GM19463 (cell line): ENCODE measurements around the gene CHMP3.

Source experiments
- ATAC-seq: cut with Tn5 transposase; IDR thresholded peaks from one replicate; pipeline ENCODE4 v1.9.1; 2021; ENCODE audit warnings: mild to moderate bottlenecking, moderate library complexity; ENCODE audit not compliant: unreplicated experiment

CHMP3 gene

DNA sequence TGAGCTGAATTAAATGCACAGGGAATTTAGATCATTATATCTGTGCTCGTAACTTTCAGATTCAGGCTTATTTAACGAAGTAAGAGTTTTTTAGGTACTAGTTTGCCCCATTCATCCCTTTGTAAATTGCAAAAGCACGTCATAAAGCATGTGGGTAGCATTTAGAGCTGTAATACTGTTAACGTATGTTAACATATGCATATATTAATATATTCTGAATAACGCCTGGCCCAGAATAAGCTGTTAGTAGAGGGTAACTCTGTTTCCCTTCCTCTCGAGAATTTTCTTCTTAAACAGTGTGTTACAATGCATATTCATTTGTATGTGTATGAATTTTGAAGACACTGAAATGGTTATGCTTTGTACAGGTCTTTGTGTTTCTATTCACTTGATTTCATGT is 91.6 kb downstream of the CHMP3 start:
- no peak for ATAC-seq

DNA sequence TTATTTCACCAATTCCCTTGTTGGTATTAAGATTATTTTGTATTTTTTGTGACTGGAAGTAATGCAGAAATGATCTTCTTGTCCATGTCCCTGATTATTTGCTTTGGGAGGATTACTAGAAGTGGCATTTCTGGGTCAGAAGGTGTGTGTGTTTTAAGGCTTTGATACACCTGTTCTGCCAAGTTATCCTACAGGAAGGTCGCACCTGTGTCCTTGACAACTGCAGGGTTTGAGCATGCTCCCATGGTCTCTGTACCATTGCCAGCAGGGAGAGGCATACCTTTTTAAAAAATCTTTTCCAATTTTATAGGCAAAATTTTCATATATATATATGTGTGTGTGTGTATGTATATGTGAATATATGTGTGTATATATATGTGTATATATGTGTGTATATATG is 92.4 kb downstream of the CHMP3 start:
- no peak for ATAC-seq

DNA sequence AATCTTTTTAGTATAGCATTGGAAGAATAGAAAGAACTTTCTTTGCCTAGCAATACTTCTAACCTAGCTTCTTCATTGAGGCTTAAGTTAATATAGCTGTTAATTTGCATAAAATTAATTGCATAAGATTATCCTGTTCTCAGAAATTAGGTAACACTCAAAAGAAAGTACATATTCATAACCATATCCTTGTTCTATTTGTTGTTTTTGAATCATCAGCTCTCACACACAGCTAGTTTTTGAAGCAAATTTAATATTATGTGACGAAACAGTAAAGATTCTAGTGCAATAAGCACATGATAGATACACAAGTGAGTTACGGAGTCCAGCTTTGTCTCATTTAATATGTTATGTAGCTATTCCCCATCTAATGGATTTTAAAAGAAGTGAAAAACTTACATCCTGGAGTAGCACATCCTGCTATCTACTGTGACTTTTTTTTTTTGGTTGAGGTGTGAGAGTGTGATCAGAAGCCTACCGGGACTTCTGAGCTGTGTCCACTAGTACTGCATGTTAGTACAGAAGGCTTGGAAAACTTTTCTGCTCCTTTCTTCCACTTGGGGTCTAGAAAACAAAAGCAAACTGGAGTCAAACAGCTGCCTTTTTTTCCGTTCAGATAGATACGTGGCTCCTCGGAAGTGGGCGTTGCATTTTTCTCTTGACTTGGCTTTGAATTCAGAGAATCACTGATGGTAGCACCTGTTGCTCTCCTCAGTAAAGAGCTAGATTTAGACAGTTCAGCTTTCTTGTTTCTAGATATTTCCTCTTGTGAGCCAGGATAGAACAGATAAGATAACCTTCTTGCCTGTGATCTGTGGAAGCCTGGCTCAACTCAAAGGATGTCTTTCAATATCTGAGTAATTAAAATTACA is 94.8 kb downstream of the CHMP3 start:
- ATAC-seq = no peak

DNA sequence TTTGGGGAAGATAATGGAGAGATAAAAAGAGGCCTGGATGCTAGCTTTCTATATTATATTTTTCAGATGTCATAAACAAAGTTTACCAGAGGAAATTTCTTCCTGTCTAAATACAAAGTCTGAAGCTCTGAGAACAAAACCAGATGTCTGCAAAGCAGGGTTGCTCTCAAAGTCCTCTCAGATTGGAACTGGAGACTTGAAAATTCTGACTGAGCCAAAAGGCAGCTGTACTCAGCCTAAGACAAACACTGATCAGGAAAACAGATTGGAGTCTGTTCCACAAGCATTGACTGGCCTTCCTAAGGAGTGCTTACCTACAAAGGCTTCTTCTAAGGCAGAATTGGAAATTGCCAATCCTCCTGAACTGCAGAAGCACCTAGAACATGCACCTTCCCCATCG is 96.9 kb downstream of the CHMP3 start:
- no peak for ATAC-seq

DNA sequence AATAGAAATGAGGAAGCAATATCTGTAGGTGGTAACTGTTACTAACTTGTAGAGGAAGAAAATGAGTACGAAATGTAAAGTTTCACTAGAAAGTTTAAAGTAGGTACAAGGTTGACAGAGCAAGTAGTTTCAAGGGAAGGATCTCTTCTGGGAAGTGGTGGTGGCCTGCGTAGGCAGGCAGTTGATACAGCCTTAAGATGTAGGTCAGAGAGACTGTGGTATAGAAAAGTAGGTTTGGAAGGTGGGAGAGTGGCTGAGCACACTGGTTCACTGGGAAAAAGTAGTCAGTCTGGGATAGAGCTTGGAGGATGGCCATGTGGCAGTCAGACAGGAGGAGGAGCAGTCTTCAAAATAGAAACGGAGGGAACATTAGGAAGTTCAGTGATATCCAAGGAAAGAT is 98.6 kb downstream of the CHMP3 start:
- ATAC-seq = no peak

DNA sequence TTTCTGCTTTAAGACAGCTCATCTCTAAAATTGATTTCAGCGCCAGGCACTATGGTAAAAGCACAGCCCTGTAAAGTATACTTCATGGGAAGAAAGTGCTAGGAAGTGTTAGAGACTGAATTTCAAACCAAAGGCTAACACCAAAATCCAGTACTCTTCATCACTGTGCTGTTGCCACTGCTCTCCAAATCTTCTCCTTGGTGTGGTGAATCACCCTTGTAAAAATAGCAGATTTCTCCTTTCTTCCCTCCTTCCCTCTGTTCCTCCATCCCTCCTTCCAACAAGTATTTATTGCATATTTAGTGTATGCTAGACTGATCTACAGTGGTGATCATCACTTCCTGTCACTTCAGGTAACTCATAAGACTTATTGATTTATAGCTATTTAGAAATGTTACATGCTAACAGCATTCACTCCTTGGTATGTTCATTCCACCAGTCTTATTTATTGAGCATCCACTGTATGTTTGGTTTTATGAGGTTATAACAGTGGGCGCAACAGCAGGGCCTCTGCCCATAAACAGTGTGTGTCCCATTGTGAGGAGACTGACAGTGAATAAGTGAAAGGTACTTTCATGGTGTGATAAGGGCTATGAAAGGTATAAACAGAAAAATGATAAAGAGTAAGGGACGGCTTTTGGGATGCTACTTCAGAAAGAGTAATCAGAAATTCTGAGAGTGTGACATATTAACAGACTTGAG is 102.0 kb downstream of the CHMP3 start:
- no peak for ATAC-seq

DNA sequence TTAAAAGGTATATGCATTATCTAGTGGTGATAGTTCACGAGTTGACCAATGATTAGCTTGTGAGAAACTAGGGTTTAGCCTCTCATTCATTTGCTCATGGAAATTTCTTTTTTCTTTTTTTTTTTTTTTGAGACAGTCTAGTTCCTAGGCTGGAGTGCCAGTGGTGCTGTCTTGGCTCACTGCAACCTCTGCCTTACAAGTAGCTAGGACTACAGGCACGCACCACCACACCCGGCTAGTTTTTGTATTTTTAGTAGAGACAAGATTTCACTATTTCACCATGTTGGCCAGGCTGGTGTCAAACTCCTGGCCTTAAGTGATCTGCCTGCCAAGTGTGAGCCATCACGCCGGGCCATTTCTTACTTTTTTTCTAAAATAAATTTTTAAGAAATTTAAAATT is 108.1 kb downstream of the CHMP3 start:
- ATAC-seq = no peak

DNA sequence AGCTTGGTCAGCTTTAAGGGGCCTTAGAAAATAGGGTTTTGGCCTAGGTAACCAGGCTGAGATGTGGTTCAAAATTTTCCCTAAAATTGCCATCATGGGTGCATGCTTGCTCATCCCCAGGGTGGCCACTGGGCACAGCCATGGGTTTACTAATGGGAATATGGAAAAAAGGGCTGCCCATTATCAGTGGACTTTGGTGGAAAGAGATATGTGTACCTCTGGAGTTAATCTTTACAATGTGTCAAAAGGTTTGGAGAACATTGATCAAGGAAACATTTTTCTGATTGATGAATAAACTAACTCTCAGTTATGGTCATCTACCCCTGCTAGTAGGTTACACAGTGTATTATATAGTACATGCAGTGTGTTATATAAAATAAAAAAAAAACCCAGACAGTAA is 109.0 kb downstream of the CHMP3 start:
- ATAC-seq = no peak

DNA sequence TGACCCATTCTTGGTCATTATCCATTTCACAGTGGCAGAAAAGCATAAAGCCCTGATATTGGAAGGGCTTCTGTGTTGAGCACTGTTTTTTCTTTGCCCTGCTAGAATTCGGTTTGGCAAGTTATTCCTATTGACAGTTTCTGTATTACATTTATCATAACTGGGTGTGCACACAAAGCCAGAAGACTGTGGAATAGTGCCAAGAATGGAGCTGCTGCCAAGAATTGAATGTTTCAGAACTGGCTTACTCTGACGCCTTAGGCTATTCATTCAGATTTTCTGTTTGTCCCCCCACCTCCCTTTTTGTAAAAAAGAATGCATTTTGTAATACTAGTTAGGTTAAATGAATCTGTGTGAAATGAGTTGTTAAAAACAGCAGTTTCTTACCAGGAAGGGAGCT is 109.4 kb downstream of the CHMP3 start:
- ATAC-seq = no peak
